ENCODE data around the gene PPT1.

The PPT1 gene

DNA sequence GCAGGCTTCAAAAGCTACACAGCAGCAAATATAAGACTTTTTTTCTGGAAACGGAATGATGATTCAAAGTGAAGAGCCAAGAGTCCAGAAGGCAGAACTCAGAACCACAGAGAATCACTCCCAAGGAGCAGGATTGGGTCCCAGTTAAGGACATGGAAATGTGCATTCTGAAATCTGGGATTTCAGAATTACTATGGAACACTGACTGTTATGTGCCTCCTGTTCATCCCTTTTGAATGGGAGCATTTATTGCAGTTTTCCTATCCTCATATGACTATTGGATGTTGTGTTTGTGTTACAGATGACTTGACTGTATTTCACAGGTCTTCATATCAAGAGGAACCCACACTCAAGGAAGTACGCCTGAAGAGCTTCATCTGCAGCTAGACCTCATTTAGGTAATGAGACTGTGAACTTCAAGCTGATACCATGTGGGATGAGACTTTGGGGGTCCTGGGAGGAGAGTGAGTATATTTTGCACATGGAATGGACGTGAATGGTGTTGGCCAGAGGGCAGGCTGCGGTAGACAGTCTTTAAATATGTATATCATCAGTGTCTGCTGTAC is 73.6 kb downstream of the PPT1 start:
- no peak for DNase-seq
